NCI-H748 (cell line): ENCODE results near the gene CXCR4.
A peak's percentile ranks its signal among the peaks of the same experiment; 100 is the strongest.

Experiments
- DNase-seq: peaks from one replicate; lab custom pipeline; 2025; ENCODE audit not compliant: unreplicated experiment; lab: John Stamatoyannopoulos, UW

Gene CXCR4

GRCh38 chr2:136131961-136132824 is 14.2 kb upstream of the CXCR4 start:
- DNase-seq, result peak; percentile 63

DNA sequence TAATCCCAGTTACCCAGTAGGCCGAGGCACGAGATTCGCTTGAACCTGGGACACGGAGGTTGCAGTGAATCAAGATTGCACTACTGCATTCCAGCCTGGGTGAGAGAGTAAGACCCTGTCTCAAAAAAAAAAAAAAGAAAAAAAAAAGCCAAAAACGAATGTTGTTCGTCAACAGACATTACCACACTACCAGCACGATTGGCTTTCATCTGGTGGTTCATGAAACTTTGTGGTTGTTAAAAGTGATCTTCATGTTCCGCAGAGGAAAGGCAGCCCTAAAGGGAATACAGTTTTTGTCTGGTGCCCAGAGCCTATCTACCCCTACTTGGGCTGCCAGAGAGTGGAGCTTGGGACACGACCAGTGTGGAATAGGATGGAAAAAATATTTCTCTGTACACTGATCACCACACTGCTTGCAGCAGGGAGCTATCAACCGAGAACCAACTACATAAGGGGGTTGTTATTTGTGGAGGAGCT is 13.6 kb upstream of the CXCR4 start:
- DNase-seq, result no peak

GRCh38 chr2:136130511-136130910 is 12.6 kb upstream of the CXCR4 start:
- no peak for DNase-seq

- no peak for DNase-seq
Observed at GRCh38 chr2:136130045-136130444, 12.1 kb upstream of the CXCR4 start.

DNA sequence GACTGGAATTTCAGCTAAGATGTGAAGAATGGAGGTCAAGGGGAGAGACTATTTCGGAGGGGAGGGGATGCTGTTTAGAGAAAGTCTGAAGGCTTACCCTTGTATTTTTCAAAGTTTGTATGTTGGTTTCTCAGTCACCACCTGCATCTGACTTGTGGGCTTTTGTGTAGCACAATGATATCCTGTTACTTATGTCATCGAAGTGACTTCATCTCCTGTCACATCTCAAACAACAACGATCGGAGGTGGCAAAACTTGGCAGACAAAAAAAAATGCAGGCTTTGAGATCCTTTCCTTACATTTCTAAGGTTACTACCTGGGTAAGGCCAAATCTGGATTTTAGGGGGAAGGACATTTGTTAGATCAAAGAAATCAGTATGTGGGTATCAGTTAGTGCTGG is 11.7 kb upstream of the CXCR4 start:
- no peak for DNase-seq

- DNase-seq, result no peak
Observed at GRCh38 chr2:136128905-136129304, 11.0 kb upstream of the CXCR4 start.

DNA sequence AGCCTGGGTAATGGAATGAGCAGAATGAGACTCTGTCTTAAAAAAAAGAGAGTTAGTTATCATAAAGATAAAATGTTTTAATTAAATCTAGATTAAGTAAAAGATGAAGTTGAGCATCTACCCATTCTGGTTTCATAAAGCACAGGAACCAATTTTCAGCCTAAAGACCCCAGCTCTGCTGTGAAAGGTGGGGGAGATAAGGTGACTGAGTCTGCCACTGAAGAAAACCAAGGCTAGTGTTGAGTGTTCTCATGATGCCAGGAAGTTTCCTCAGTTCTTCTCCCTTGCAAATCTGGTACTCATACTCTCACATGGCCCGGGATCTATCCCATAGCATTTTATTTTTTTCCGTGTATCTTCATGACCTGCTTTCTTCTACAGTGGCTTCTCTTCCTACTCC is 10.4 kb upstream of the CXCR4 start:
- DNase-seq, result no peak

DNA sequence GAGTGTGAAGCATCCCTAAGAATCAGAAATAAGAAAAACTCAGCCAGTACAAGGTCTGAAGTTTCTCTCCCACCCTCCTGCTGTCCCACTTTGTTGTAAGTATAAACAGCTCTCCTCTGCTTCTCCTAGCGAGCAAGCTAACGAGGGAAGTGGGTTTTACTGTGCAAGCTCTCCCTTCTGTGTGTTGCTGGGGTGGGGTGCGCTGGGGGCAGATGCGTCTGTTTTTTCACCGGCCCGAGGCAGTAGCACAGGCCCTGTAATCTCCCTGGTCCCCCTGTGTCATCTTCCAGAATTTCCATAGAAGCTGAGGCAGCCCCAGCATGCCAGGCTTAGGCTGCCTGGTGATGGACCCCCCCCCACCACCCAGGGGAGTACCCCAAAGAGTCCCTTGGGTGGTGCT is 9.4 kb upstream of the CXCR4 start:
- no peak for DNase-seq

GRCh38 chr2:136126421-136126926 is 8.5 kb upstream of the CXCR4 start:
- no peak for DNase-seq

DNA sequence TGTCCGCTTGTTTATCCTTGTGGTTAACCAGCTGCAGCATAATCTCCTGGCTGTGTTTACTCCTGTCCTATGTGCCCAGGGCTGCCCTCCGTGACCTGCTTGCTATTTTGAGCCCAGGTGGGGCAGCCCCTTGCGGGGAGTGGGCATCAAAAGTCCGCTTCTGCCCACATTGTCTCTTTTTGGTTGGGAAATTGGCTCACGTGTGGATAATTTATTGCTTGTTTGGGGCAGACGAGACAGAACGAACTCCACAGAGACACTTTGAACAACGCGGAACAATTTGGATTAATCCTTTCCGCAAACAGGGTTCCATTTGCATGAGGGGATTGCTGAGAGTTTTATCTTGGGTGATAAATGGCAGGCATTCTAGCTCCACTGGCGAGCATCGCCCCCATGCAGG is 8.1 kb upstream of the CXCR4 start:
- DNase-seq, result peak; percentile 93

- peak; percentile 24 for DNase-seq
Observed at GRCh38 chr2:136125236-136125635, 7.3 kb upstream of the CXCR4 start.

DNA sequence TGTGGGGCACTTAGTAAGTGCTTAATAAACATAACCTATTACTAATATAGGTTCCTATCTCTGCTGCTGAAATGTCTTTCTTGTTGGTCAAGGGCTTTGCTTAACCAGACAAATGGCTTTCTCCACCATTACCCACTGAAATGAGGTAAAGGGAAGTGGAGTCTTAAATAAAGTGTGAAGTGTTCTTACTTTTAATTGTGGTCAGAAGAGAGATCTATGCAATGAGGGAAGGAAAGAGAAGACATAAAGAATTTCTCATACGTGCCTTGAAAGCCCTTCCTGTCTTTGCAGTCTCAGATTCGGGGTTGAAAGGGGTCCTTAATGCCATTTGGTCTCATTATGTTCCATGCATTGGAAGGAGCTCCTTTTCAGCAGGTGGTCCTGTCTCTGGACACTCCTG is 6.9 kb upstream of the CXCR4 start:
- no peak for DNase-seq

GRCh38 chr2:136122661-136123060 is 4.7 kb upstream of the CXCR4 start:
- DNase-seq, result peak; percentile 23

GRCh38 chr2:136121204-136121910 is 3.4 kb upstream of the CXCR4 start:
- peak; percentile 53 for DNase-seq

DNA sequence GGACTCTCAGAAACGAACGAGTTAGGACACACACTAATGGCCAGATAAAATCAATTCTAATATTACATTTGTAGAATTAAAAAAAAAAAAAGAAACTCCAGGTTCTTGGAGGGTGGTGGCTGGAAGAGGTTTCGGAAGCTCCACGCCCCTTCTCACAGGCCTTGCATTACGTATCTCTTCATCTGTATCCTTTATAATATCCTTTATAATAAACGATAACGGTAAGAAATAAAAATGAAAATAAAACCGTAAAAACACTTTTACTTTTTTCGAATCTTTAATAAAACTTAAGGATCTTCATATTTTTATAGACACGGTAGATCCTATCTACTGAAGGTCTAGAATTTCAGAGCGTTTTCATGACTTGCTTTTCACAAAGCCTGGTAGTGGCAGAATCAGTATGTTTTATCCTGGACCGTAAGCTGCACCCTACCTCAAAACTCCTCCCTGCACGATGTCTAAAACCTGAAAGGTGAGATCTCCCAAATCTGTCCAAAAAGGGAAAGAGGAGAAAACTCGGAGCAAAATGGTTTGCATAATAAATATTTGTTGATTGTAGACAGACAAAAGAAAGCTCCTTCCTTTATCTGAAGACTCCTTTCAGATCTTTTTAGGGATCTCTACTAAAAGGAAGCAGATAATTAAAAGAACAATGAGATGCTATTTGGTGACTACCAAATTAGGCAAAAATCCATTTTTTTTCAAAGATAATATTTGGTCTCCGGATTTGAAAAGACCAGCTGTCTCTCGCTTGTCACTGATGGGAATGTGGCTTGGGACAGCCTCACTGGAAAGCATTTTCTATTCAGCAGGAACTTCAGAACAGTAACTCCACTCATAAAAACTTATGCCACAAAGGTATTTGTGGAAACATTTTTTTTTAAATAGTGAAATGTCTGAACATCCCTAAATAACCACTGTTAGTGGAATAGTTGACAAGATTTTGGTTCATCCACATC is 2.0 kb upstream of the CXCR4 start:
- DNase-seq, result peak; percentile 71

- DNase-seq, result peak; percentile 93
Observed at GRCh38 chr2:136118819-136119716, 1.1 kb upstream of the CXCR4 start.

- DNase-seq, result peak; percentile 70
Observed at GRCh38 chr2:136117391-136117841, 533 bp downstream of the CXCR4 start.

DNA sequence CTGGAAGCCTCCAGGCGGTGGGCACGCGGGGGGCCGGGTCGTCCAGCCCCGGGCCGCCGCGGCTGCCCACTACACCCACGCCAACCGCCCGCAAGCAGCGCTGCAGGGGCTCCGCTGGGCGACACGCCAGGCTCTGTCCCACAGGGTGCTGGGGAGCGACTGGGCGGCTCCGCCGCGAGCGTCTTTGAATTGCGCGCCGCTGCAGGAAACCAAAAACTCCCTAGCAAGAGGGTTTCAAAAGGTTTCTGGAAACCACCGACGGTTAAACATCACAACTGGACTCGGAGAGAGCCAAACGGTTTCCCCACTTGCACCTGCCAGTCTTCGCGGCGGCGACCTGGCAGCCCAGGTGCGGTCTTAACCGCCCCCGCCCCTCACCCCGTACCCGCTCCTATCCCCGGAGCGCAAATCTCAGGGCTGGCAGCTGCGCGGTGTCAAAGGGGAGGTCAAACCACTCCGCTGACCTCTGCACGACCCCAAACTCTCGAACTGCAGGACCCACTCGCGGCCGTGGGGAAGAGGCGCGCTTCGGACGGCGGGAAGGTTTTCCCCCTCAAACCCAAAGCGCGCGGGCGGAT is 1.0 kb downstream of the CXCR4 start:
- peak; percentile 56 for DNase-seq

DNA sequence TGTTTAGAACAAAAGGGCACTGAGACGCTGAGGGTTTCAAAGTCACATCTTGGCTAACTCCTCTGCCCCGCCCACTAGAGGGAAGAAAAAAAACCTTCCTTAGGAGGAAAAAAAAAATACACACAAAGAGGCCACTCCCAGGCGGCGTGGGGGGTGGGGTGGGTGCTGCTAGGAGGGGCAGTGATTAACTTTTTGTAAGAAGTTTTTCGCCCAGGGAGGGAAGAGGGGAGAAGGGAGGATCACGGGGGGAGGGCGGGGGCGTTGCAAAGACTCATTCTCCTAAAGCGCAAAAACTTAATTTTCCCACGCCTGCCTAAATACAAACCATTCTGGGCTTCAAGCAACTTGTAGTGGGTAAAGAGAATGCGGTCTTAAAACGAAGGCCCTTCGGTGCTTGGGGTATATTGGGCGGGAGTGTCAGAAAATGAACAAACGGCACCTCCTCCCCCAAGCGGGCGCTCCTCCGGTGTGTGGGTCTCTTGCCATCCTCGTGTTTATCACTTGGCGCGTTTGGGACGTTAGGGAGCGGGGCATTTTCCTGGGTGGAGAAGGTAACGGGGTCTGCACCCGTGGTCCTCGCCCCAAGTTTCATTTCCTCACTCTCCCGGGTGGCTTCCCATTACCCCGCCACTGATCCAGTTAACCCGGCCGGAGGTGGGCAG is 1.7 kb downstream of the CXCR4 start:
- DNase-seq, result peak; percentile 37
